ENCODE measurements around the gene CHD6.

GRCh38 chr20:41476013-41476441 is 142.2 kb downstream of the CHD6 start:
- TF ChIP-seq POLR2A (IDR thresholded peaks at IDR 0.05; ENCODE audit: low read depth, low read length) (no peak), POLR2AphosphoS5 (IDR thresholded peaks at IDR 0.05; ENCODE audit: low read depth, low read length) (no peak), TAF1 (IDR thresholded peaks at IDR 0.05; ENCODE audit: low read depth, low read length) (no peak), SPI1 (IDR thresholded peaks at IDR 0.05; ENCODE audit: low read depth, low read length) (no peak)

Measured in GM12891 (cell line).